Neural crest cell (in vitro differentiated cells): ENCODE results near the gene IPCEF1. TPM values are rescaled to one million over a fixed set of nuclear protein-coding genes. Genes with fewer than 3 reads are reported as not detected.

ENCODE experiments used
- DNase-seq: peaks from one replicate; pipeline ENCODE4 v3.0.0; 2021; ENCODE audit warnings: low read depth, mixed read lengths, low spot score
- H3K27ac Mint-ChIP-seq: one replicate; pipeline ENCODE4 v1.8.0; 2021; ENCODE audit warnings: mild to moderate bottlenecking, mixed read lengths; ENCODE audit not compliant: unreplicated experiment
- H3K27me3 Mint-ChIP-seq: 2 replicates; pipeline ENCODE4 v1.8.0; 2021; ENCODE audit warnings: low read depth, mild to moderate bottlenecking, mixed read lengths
- H3K36me3 Mint-ChIP-seq: 2 replicates; pipeline ENCODE4 v1.8.0; 2021; ENCODE audit warnings: low read depth, mild to moderate bottlenecking, mixed read lengths
- H3K4me1 Mint-ChIP-seq: 2 replicates; pipeline ENCODE4 v1.8.0; 2021; ENCODE audit warnings: mixed read lengths
- H3K4me3 Mint-ChIP-seq: one replicate; pipeline ENCODE4 v1.8.0; 2021; ENCODE audit warnings: mild to moderate bottlenecking, mixed read lengths
- H3K9me3 Mint-ChIP-seq: 2 replicates; pipeline ENCODE4 v1.8.0; 2021; ENCODE audit warnings: mixed read lengths
- CTCF ChIP-seq: fragments of 200-600 bp; sonication (generic); conservative IDR thresholded peaks from 2 replicates; pipeline ENCODE4 v1.5.0; 2021; ENCODE audit warnings: antibody characterized with exemption, mild to moderate bottlenecking
- total RNA-seq: library from RNA; stranded (reverse); gene quantifications from 2 replicates; pipeline ENCODE4 v1.2.1, GENCODE V29; 2021

Gene IPCEF1
- total RNA-seq, 1 donor from 2014 or later, result 0.28 TPM

GRCh38 chr6:154112181-154112809, 244.3 kb downstream of the IPCEF1 start:
- H3K36me3 Mint-ChIP-seq, result no peaks in the 10 kb centered on the region
- H3K4me1 Mint-ChIP-seq, result no peaks in the 10 kb centered on the region
- no peak overlapping the region for H3K4me3 Mint-ChIP-seq
- TF ChIP-seq CTCF, result no peak
- no peak overlapping the region for H3K27ac Mint-ChIP-seq
- no peak for DNase-seq
- peaks cover 12% of the 10 kb centered on the region for H3K9me3 Mint-ChIP-seq
- H3K27me3 Mint-ChIP-seq, result no peaks in the 10 kb centered on the region

- Mint-ChIP-seq H3K9me3 (peaks cover 9% of the 10 kb centered on the region), H3K27me3 (no peaks in the 10 kb centered on the region), H3K4me3 (no peak overlapping the region), H3K27ac (no peak overlapping the region), H3K4me1 (no peaks in the 10 kb centered on the region), H3K36me3 (no peaks in the 10 kb centered on the region)
- no peak for TF ChIP-seq CTCF
- no peak for DNase-seq
These were observed 245.6 kb downstream of the IPCEF1 start for GRCh38 chr6:154111025-154111424.

GRCh38 chr6:154106251-154106650, 250.4 kb downstream of the IPCEF1 start:
- Mint-ChIP-seq H3K36me3 (no peaks in the 10 kb centered on the region), H3K4me1 (no peaks in the 10 kb centered on the region), H3K27ac (no peak overlapping the region), H3K9me3 (peaks cover 6% of the 10 kb centered on the region), H3K27me3 (no peaks in the 10 kb centered on the region), H3K4me3 (no peak overlapping the region)
- no peak for TF ChIP-seq CTCF
- DNase-seq, result no peak

Other genes starting within 250 kb of the IPCEF1 start
- gene CNKSR3, start 153.9 kb upstream of the IPCEF1 start, total RNA-seq, result 11.7 and 11.8 TPM in 2 replicates